Ovary (tissue), 9 donors: Measurements from ENCODE around the gene GYS1. TPM values are rescaled to one million over a fixed set of nuclear protein-coding genes. Genes with fewer than 3 reads are reported as not detected.
"Not testable (repeated sequence)": the region's sequence is repeated elsewhere in the genome, so short reads cannot be mapped to it uniquely, and the experiment has no call there.

Experiments used
- DNase-seq, 5 donors: peaks; one replicate each; pipeline ENCODE4 v3.0.0-alpha.2; 2019 to 2020
- H3K27ac ChIP-seq, 2 donors: fragments of 200-600 bp; one replicate each; pipeline versions ENCODE4 v1.5.1 to v1.8.0; 2019 to 2022
- H3K27me3 ChIP-seq: fragments of 200-600 bp; one replicate; pipeline ENCODE4 v1.8.0; 2022
- H3K36me3 ChIP-seq: fragments of 200-600 bp; sonication (generic); one replicate; pipeline ENCODE4 v1.5.1; 2019
- H3K4me1 ChIP-seq: one replicate; pipeline ENCODE4 v1.8.1; 2013; ENCODE audit warnings: mild to moderate bottlenecking, moderate library complexity; ENCODE audit not compliant: insufficient read depth
- H3K4me3 ChIP-seq: fragments of 200-600 bp; sonication (generic); one replicate; pipeline ENCODE4 v1.5.1; 2017
- H3K9me3 ChIP-seq, 2 donors: fragments of 200-600 bp in 1 of 2; sonication (generic) in 1 of 2; one replicate each; pipeline versions ENCODE4 v1.5.1 to v1.8.1; 2013 to 2019; ENCODE audit warnings: mild to moderate bottlenecking in 1 of 2, moderate library complexity in 1 of 2
- CTCF ChIP-seq, 3 donors: fragments of 450-650 bp in 2 of 3; fragments of 200-600 bp in 1 of 3; IDR thresholded peaks; one replicate each; pipeline versions ENCODE4 v1.5.1 to v1.8.0; 2016 to 2022; ENCODE audit warnings: antibody characterized with exemption in 3 of 3, mild to moderate bottlenecking in 1 of 3
- EP300 ChIP-seq: sonication (generic); formaldehyde crosslinking; IDR thresholded peaks from one replicate; pipeline ENCODE4 v1.6.1; 2017; ENCODE audit warnings: antibody characterized with exemption
- POLR2A ChIP-seq: fragments of 450-650 bp; IDR thresholded peaks from one replicate; pipeline ENCODE4 v1.6.1; 2017; ENCODE audit warnings: antibody characterized with exemption, mild to moderate bottlenecking, moderate library complexity
- WGBS, 3 donors: extraction: QIAGEN DNeasy Blood & Tissue Kit in 1 of 3; methylation state at CpG; one replicate each; pipeline versions ENCODE4 v1.1.5 to v1.1.7; 2013 to 2017; 5-methylcytosine and 5-hydroxymethylcytosine counted together
- intact Hi-C, 4 donors: fragments of 100-400 bp; cut with DNase I; formaldehyde crosslinking; loops; one replicate each; pipeline versions ENCODE4 v1.11.0 to v1.15.1; 2022 to 2023
- polyA plus RNA-seq, 2 donors: library from polyadenylated mRNA; stranded (reverse); fragments of 200-250 nt in 1 of 2; fragments of 350-450 nt in 1 of 2; fragmentation: Illumina TruSeq in 1 of 2; extraction: RNeasy Lipid Tissue Mini Kit (QIAGEN cat#74804) in 1 of 2; gene quantifications; one replicate each; pipeline ENCODE4 v1.2.3, GENCODE V29; 2013 to 2014
- total RNA-seq, 7 donors: library from RNA; depleted of rRNA in 2 of 7; stranded (reverse); fragments of >200 nt in 2 of 7; fragmentation: NEBNext Ultra II Directional in 3 of 7; extraction: Animal tissue kit (Norgen Biotek cat#: 25700) in 3 of 7; gene quantifications; one replicate each; pipeline versions ENCODE4 v1.1.0 to v1.2.4, GENCODE V29; 2016 to 2023
- donor health status: DM: no; HTN: no; CAD: no; lungs with moderate emphysema.
- donor health status: DM: no; HTN: no; CAD: no.
- donor health status: Bipolar disorder and iron deficiency.
- donor health status: DM: yes; HTN: yes; CAD: no.
- donor health status: DM: no; HTN: no; CAD: no.
- donor health status: DM: yes; HTN: yes; CAD: no.

GYS1 gene
- total and polyA plus RNA-seq, 9 donors: 16.3 to 33.6 (median 29.0) TPM

- H3K4me1 ChIP-seq: no peaks in the 10 kb centered on the region
- no peak for TF ChIP-seq EP300
- no peak for DNase-seq
- intact Hi-C loops: no loop called here
- H3K36me3 ChIP-seq: no peaks in the 10 kb centered on the region
- 76 to 81% (median 78%) methylated on average over 11 of the region's 11 CpGs for WGBS, 3 donors
- no peak overlapping the region for H3K27ac ChIP-seq
- no peaks in the 10 kb centered on the region for H3K27me3 ChIP-seq
- H3K4me3 ChIP-seq: no peak overlapping the region
- H3K9me3 ChIP-seq: no peaks in the 10 kb centered on the region
Measured at GRCh38 chr19:48925240-48925843, 67.8 kb downstream of the GYS1 start.

GRCh38 chr19:48922548-48923490, 70.3 kb downstream of the GYS1 start:
- Histone ChIP-seq H3K27me3 (no peaks in the 10 kb centered on the region), H3K27ac (no peak overlapping the region), H3K36me3 (no peaks in the 10 kb centered on the region), H3K9me3 (no peaks in the 10 kb centered on the region), H3K4me1 (no peaks in the 10 kb centered on the region), H3K4me3 (no peak overlapping the region)
- DNase-seq: no peak
- WGBS, 3 donors: 81 to 84% (median 83%) methylated on average over 18 of the region's 18 CpGs
- TF ChIP-seq POLR2A: no peak
- TF ChIP-seq CTCF (IDR thresholded peaks at IDR 0.05): no peak
- intact Hi-C loops: no loop called here

GRCh38 chr19:48921721-48922500, 71.2 kb downstream of the GYS1 start:
- H3K4me3 ChIP-seq: no peak overlapping the region
- H3K27ac ChIP-seq: no peak overlapping the region
- DNase-seq: no peak
- no peaks in the 10 kb centered on the region for H3K36me3 ChIP-seq
- H3K4me1 ChIP-seq: no peaks in the 10 kb centered on the region
- intact Hi-C loops: no loop called here
- no peaks in the 10 kb centered on the region for H3K9me3 ChIP-seq
- TF ChIP-seq EP300: no peak
- TF ChIP-seq CTCF (IDR thresholded peaks at IDR 0.05): no peak
- TF ChIP-seq POLR2A: no peak
- 85 to 90% (median 88%) methylated on average over 12 of the region's 12 CpGs for WGBS, 3 donors
- H3K27me3 ChIP-seq: no peaks in the 10 kb centered on the region

GRCh38 chr19:48920949-48921348, 72.2 kb downstream of the GYS1 start:
- H3K27me3 ChIP-seq: no peaks in the 10 kb centered on the region
- H3K4me1 ChIP-seq: no peaks in the 10 kb centered on the region
- H3K36me3 ChIP-seq: no peaks in the 10 kb centered on the region
- no peak overlapping the region for H3K4me3 ChIP-seq
- intact Hi-C loops: no loop called here
- no peaks in the 10 kb centered on the region for H3K9me3 ChIP-seq
- no peak overlapping the region for H3K27ac ChIP-seq
- DNase-seq: no peak
- 74 to 81% (median 78%) methylated on average over 10 of the region's 10 CpGs for WGBS, 3 donors
- TF ChIP-seq POLR2A (no peak), EP300 (no peak), CTCF (IDR thresholded peaks at IDR 0.05) (no peak)

- H3K4me1 ChIP-seq, intact Hi-C loops, DNase-seq, H3K27me3 ChIP-seq, H3K27ac ChIP-seq, H3K4me3 ChIP-seq, H3K36me3 ChIP-seq, H3K9me3 ChIP-seq: not testable (repeated sequence)
- 91 to 96% (median 94%) methylated on average over 8 of the region's 8 CpGs for WGBS, 3 donors
Measured at GRCh38 chr19:48919271-48919670, 73.8 kb downstream of the GYS1 start.
